Mammary epithelial cell (primary cell): Measurements from ENCODE around the gene ZC3H7B.

ENCODE experiments used
- EZH2 ChIP-seq: IDR thresholded peaks from 2 replicates; pipeline ENCODE4 v1.6.1; 2012; ENCODE audit warnings: low read length, inconsistent platforms, borderline replicate concordance
- TF ChIP-seq, protein P1 (sequence below), 2 donors: IDR thresholded peaks in 1 of 2; conservative IDR thresholded peaks in 1 of 2; 2 replicates each; pipeline ENCODE4 v1.5.1; 2011 to 2012; ENCODE audit warnings: inconsistent platforms in 2 of 2, low read length in 2 of 2, mild to moderate bottlenecking in 2 of 2, control low read depth in 1 of 2, low read depth in 1 of 2; ENCODE audit not compliant: insufficient read depth in 1 of 2; ENCODE audit errors: extremely low read depth in 1 of 2

DNA sequence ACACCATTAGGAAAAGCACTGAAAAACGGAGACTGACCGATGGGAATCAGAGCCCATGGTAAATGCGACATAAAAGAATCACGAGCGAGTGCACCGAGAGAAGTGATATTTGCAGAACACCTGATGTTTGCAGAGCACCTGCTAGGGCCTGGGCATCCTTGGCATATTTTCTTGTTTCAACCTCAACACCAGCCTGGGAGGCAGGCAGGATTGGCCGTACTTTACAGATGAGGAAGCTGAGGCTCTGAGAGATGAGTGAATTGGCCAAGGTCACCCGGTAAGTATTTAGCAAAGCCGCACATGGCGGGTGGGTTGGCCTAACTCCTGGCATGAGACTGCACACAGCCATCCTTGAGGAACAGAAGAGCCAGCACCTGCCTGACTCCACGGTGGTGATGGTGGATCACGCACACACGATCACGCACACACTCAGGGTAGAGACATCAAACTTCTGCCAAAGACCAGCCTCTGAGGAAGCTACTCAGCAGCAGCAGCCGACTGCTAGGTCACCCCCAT lies 39.0 kb upstream of the ZC3H7B start:
- TF ChIP-seq, protein P1, sequence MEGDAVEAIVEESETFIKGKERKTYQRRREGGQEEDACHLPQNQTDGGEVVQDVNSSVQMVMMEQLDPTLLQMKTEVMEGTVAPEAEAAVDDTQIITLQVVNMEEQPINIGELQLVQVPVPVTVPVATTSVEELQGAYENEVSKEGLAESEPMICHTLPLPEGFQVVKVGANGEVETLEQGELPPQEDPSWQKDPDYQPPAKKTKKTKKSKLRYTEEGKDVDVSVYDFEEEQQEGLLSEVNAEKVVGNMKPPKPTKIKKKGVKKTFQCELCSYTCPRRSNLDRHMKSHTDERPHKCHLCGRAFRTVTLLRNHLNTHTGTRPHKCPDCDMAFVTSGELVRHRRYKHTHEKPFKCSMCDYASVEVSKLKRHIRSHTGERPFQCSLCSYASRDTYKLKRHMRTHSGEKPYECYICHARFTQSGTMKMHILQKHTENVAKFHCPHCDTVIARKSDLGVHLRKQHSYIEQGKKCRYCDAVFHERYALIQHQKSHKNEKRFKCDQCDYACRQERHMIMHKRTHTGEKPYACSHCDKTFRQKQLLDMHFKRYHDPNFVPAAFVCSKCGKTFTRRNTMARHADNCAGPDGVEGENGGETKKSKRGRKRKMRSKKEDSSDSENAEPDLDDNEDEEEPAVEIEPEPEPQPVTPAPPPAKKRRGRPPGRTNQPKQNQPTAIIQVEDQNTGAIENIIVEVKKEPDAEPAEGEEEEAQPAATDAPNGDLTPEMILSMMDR (conservative IDR thresholded peaks at IDR 0.05 in 1 of 2, IDR thresholded peaks at IDR 0.05 in 1 of 2; ENCODE audit: extremely low read depth in 1 of 2, insufficient read depth in 1 of 2, low read depth in 1 of 2, low read length in 2 of 2) = no peak
- TF ChIP-seq EZH2 = no peak
